ENCODE data around the gene TMEM147.

DNA sequence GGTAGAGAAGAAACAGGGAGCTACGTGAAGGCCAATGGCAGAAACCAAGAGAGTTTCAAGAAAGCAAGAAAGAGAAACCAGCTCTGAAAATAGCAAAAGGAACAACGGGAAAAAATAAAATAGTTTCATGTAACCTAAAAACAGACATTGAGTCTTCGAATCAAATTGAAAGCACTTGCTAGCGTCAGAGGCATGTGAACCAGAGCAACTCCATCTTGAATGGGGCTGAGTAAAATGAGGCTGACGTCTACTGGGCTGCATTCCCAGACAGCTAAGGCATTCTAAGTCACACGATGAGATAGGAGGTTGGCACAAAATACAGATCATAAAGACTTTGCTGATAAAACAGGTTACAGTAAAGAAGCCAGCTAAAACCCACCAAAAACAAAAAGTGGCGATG, 33.3 kb downstream of the TMEM147 start:
- TF ChIP-seq FOXA1 (IDR thresholded peaks at IDR 0.05) (no peak), TAF1 (conservative IDR thresholded peaks at IDR 0.05) (no peak), YY1 (IDR thresholded peaks at IDR 0.05) (no peak), RAD21 (IDR thresholded peaks at IDR 0.05) (no peak), JUND (IDR thresholded peaks at IDR 0.05) (no peak), SP1 (IDR thresholded peaks at IDR 0.05) (no peak), HNF4G (IDR thresholded peaks at IDR 0.05) (no peak)
- TF ChIP-seq, protein P1, sequence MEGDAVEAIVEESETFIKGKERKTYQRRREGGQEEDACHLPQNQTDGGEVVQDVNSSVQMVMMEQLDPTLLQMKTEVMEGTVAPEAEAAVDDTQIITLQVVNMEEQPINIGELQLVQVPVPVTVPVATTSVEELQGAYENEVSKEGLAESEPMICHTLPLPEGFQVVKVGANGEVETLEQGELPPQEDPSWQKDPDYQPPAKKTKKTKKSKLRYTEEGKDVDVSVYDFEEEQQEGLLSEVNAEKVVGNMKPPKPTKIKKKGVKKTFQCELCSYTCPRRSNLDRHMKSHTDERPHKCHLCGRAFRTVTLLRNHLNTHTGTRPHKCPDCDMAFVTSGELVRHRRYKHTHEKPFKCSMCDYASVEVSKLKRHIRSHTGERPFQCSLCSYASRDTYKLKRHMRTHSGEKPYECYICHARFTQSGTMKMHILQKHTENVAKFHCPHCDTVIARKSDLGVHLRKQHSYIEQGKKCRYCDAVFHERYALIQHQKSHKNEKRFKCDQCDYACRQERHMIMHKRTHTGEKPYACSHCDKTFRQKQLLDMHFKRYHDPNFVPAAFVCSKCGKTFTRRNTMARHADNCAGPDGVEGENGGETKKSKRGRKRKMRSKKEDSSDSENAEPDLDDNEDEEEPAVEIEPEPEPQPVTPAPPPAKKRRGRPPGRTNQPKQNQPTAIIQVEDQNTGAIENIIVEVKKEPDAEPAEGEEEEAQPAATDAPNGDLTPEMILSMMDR (IDR thresholded peaks at IDR 0.05; ENCODE audit: low read depth, low read length, missing input control), result no peak
- TF ChIP-seq, protein P2, sequence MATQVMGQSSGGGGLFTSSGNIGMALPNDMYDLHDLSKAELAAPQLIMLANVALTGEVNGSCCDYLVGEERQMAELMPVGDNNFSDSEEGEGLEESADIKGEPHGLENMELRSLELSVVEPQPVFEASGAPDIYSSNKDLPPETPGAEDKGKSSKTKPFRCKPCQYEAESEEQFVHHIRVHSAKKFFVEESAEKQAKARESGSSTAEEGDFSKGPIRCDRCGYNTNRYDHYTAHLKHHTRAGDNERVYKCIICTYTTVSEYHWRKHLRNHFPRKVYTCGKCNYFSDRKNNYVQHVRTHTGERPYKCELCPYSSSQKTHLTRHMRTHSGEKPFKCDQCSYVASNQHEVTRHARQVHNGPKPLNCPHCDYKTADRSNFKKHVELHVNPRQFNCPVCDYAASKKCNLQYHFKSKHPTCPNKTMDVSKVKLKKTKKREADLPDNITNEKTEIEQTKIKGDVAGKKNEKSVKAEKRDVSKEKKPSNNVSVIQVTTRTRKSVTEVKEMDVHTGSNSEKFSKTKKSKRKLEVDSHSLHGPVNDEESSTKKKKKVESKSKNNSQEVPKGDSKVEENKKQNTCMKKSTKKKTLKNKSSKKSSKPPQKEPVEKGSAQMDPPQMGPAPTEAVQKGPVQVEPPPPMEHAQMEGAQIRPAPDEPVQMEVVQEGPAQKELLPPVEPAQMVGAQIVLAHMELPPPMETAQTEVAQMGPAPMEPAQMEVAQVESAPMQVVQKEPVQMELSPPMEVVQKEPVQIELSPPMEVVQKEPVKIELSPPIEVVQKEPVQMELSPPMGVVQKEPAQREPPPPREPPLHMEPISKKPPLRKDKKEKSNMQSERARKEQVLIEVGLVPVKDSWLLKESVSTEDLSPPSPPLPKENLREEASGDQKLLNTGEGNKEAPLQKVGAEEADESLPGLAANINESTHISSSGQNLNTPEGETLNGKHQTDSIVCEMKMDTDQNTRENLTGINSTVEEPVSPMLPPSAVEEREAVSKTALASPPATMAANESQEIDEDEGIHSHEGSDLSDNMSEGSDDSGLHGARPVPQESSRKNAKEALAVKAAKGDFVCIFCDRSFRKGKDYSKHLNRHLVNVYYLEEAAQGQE (IDR thresholded peaks at IDR 0.05), result no peak
- TF ChIP-seq, protein P3, sequence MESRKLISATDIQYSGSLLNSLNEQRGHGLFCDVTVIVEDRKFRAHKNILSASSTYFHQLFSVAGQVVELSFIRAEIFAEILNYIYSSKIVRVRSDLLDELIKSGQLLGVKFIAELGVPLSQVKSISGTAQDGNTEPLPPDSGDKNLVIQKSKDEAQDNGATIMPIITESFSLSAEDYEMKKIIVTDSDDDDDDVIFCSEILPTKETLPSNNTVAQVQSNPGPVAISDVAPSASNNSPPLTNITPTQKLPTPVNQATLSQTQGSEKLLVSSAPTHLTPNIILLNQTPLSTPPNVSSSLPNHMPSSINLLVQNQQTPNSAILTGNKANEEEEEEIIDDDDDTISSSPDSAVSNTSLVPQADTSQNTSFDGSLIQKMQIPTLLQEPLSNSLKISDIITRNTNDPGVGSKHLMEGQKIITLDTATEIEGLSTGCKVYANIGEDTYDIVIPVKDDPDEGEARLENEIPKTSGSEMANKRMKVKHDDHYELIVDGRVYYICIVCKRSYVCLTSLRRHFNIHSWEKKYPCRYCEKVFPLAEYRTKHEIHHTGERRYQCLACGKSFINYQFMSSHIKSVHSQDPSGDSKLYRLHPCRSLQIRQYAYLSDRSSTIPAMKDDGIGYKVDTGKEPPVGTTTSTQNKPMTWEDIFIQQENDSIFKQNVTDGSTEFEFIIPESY (IDR thresholded peaks at IDR 0.05), result no peak
- TF ChIP-seq, protein P4, sequence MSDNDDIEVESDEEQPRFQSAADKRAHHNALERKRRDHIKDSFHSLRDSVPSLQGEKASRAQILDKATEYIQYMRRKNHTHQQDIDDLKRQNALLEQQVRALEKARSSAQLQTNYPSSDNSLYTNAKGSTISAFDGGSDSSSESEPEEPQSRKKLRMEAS (IDR thresholded peaks at IDR 0.05), result no peak
- TF ChIP-seq, protein P5, sequence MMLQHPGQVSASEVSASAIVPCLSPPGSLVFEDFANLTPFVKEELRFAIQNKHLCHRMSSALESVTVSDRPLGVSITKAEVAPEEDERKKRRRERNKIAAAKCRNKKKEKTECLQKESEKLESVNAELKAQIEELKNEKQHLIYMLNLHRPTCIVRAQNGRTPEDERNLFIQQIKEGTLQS (IDR thresholded peaks at IDR 0.05), result no peak
